ENCODE results near the gene LAMC3. TPM values are rescaled to one million over a fixed set of nuclear protein-coding genes. Genes with fewer than 3 reads are reported as not detected.
"Not testable (repeated sequence)": the region's sequence is repeated elsewhere in the genome, so short reads cannot be mapped to it uniquely, and the experiment has no call there.

Gene LAMC3
- total RNA-seq, 1 experiment from 2014 or later: 1.4 TPM

GRCh38 chr9:131097126-131097947, 88.4 kb downstream of the LAMC3 start:
- DNase-seq (ENCODE audit: low spot score): no peak

- no peak for DNase-seq (ENCODE audit: low spot score)
These were observed 88.9 kb downstream of the LAMC3 start for GRCh38 chr9:131097948-131098278.

GRCh38 chr9:131098391-131099101, 89.6 kb downstream of the LAMC3 start:
- no peak for DNase-seq (ENCODE audit: low spot score)

GRCh38 chr9:131099102-131099606, 90.2 kb downstream of the LAMC3 start:
- DNase-seq (ENCODE audit: low spot score): no peak

GRCh38 chr9:131099845-131100244, 90.9 kb downstream of the LAMC3 start:
- DNase-seq (ENCODE audit: low spot score): not testable (repeated sequence)

GRCh38 chr9:131100445-131100844, 91.5 kb downstream of the LAMC3 start:
- DNase-seq (ENCODE audit: low spot score): no peak

GRCh38 chr9:131101207-131101964, 92.4 kb downstream of the LAMC3 start:
- DNase-seq (ENCODE audit: low spot score): no peak

GRCh38 chr9:131103024-131103423, 94.0 kb downstream of the LAMC3 start:
- no peak for DNase-seq (ENCODE audit: low spot score)

- no peak for DNase-seq (ENCODE audit: low spot score)
These were observed 94.6 kb downstream of the LAMC3 start for GRCh38 chr9:131103535-131103934.

GRCh38 chr9:131104016-131104740, 95.2 kb downstream of the LAMC3 start:
- DNase-seq (ENCODE audit: low spot score): no peak

GRCh38 chr9:131105952-131106351, 97.0 kb downstream of the LAMC3 start:
- DNase-seq (ENCODE audit: low spot score): no peak

GRCh38 chr9:131107760-131108159, 98.8 kb downstream of the LAMC3 start:
- no peak for DNase-seq (ENCODE audit: low spot score)

GRCh38 chr9:131111186-131111853, 102.3 kb downstream of the LAMC3 start:
- no peak for DNase-seq (ENCODE audit: low spot score)

- DNase-seq (ENCODE audit: low spot score): no peak
These were observed 102.9 kb downstream of the LAMC3 start for GRCh38 chr9:131111854-131112311.

GRCh38 chr9:131112374-131113154, 103.6 kb downstream of the LAMC3 start:
- no peak for DNase-seq (ENCODE audit: low spot score)

- no peak for DNase-seq (ENCODE audit: low spot score)
These were observed 104.7 kb downstream of the LAMC3 start for GRCh38 chr9:131113655-131114054.

- no peak for DNase-seq (ENCODE audit: low spot score)
These were observed 105.1 kb downstream of the LAMC3 start for GRCh38 chr9:131114084-131114535.

- not testable (repeated sequence) for DNase-seq (ENCODE audit: low spot score)
These were observed 106.4 kb downstream of the LAMC3 start for GRCh38 chr9:131115360-131115742.

- DNase-seq (ENCODE audit: low spot score): no peak
These were observed 107.5 kb downstream of the LAMC3 start for GRCh38 chr9:131116281-131117120.

Data from A172 (cell line).